WERI-Rb-1 (cell line): ENCODE results near the gene KIF13A.

Source experiments
- DNase-seq: peaks from one replicate; pipeline ENCODE4 v3.0.0-alpha.2; 2020
- H3K27ac ChIP-seq: fragments of 250-450 bp; sonication (Bioruptor Pico); 2 replicates; pipeline ENCODE4 v1.5.1; 2020; ENCODE audit warnings: mild to moderate bottlenecking, moderate library complexity
- H3K27me3 ChIP-seq: fragments of 250-450 bp; sonication (Bioruptor Pico); 2 replicates; pipeline ENCODE4 v1.5.1; 2021; ENCODE audit warnings: mild to moderate bottlenecking, low read depth, moderate library complexity; ENCODE audit not compliant: insufficient read depth, severe bottlenecking
- H3K36me3 ChIP-seq: fragments of 250-450 bp; sonication (Bioruptor Pico); 2 replicates; pipeline ENCODE4 v1.5.1; 2020; ENCODE audit warnings: mild to moderate bottlenecking, moderate library complexity
- H3K4me3 ChIP-seq: 2 replicates; pipeline ENCODE4 v1.5.1; 2011; ENCODE audit warnings: low read depth, mild to moderate bottlenecking, control low read depth, low read length
- H3K9me3 ChIP-seq: fragments of 250-450 bp; sonication (Bioruptor Pico); 2 replicates; pipeline ENCODE4 v1.5.1; 2021; ENCODE audit warnings: mild to moderate bottlenecking, moderate library complexity; ENCODE audit not compliant: severe bottlenecking
- TF ChIP-seq, protein P1 (sequence below): IDR thresholded peaks from 2 replicates; pipeline ENCODE4 v1.5.1; 2011; ENCODE audit warnings: low read depth, mild to moderate bottlenecking, control low read depth, inconsistent platforms, low read length

The KIF13A gene

DNA sequence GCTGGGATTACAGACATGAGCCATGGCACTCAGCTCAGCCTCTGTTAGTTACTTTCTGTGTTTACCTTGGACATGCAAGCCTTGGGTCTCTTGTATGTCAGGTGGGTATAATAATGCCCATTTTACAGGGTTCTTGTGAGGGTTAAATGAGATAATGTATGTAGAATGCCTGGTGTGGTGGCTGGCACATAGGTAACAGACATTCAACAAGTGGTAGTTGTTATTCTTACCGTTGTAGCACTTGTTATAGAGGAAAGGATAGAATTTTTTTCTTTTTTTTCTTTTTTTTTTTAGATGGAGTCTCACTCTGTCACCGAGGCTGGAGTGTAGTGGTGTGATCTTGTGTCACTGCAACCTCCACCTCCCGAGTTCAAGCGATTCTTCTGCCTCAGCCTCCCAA is 8.0 kb upstream of the KIF13A start:
- H3K9me3 ChIP-seq: no peaks in the 10 kb centered on the region
- H3K27ac ChIP-seq: no peak overlapping the region
- H3K36me3 ChIP-seq: no peaks in the 10 kb centered on the region
- no peaks in the 10 kb centered on the region for H3K27me3 ChIP-seq
- H3K4me3 ChIP-seq: no peak overlapping the region
- DNase-seq: no peak
- TF ChIP-seq, protein P1, sequence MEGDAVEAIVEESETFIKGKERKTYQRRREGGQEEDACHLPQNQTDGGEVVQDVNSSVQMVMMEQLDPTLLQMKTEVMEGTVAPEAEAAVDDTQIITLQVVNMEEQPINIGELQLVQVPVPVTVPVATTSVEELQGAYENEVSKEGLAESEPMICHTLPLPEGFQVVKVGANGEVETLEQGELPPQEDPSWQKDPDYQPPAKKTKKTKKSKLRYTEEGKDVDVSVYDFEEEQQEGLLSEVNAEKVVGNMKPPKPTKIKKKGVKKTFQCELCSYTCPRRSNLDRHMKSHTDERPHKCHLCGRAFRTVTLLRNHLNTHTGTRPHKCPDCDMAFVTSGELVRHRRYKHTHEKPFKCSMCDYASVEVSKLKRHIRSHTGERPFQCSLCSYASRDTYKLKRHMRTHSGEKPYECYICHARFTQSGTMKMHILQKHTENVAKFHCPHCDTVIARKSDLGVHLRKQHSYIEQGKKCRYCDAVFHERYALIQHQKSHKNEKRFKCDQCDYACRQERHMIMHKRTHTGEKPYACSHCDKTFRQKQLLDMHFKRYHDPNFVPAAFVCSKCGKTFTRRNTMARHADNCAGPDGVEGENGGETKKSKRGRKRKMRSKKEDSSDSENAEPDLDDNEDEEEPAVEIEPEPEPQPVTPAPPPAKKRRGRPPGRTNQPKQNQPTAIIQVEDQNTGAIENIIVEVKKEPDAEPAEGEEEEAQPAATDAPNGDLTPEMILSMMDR: no peak

DNA sequence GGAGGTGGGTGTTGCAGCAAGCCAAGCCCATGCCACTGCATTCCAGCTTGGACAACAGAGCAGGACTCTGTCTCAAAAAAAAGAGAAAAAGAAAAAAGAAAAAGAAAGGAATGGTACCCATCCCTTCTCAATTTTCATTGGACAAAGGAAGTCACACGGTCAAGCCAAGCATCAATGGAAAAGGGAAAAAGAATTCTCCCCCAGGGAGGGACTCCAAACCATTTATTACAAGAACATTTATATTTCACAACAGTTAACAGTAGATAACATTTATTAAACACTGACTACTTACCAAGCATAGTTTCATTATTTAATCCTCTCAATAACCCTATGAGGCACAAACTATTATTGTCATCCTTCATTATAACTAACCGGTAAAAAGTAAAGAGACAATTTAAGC is 6.6 kb upstream of the KIF13A start:
- TF ChIP-seq, protein P1: no peak
- H3K36me3 ChIP-seq: no peaks in the 10 kb centered on the region
- no peak overlapping the region for H3K4me3 ChIP-seq
- no peaks in the 10 kb centered on the region for H3K27me3 ChIP-seq
- no peaks in the 10 kb centered on the region for H3K9me3 ChIP-seq
- no peak for DNase-seq
- no peak overlapping the region for H3K27ac ChIP-seq

DNA sequence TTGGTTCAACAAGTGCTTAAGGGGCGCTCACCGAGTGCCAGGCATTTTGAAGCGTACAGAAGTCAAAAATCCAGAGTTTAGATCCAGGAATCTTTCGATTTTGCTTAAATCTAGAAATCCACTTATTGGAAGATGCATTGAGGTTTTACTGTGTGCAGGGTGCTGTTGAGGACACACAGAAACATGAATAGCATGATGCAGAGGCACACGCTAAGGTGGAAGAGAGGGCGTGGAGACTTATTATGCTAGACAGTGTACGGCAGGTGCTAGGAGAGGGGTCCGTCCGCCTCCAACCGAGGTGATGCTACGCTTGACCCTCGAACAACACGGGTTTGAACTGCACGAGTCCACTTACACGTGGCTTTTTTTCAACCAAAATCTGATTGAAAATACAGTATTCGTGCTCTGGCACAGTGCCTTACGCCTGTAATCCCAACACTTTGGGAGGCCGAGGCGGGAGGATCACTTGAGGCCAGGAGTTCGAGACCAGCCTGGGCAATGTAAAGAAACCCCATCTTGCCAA is 1.0 kb upstream of the KIF13A start:
- DNase-seq: no peak
- Histone ChIP-seq H3K9me3 (no peaks in the 10 kb centered on the region), H3K36me3 (peaks cover 16% of the 10 kb centered on the region), H3K27me3 (no peaks in the 10 kb centered on the region), H3K4me3 (peak overlapping the region; percentile 78), H3K27ac (peak overlapping the region; percentile 94)
- TF ChIP-seq, protein P1: no peak

DNA sequence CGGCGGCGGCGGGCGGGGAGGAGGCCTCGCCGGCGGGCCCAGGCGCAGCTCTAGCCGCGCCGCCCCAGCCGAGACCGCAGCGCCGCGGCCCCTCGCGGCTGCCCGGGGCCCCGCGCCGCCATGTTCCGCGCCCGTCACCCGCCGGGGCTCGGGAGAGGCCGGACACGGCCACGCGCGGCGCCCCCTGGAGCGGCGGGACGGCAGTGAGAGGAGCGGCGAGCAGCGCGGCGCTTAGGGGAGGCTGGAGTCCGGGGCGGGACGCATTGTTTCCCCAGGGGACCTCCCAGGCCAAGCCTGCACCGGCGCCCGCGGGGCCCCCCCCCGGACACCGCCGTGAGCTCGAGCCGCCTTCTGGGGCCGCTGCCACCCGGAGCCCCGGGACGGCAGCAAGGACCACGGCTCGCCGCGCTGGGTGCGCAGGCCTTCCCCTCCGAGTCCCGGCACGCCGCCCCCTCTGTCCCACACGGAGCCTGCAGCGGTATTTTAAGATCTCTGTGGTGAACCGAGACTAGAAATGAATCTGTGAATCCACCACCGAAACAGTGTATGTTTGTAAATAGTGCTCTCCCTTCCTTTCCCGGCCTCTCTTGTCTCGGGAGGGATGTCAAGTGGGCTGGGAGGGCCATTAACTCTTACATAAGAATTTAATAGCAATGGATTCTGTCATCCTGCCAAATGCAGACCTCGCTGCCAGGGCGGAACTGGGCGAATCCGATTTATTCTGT is 424 bp upstream of the KIF13A start:
- H3K4me3 ChIP-seq: peak overlapping the region; percentile 78
- TF ChIP-seq, protein P1: no peak; the same call in 1 of the 2 replicates
- peak; percentile 78 for DNase-seq
- no peaks in the 10 kb centered on the region for H3K27me3 ChIP-seq
- peak overlapping the region; percentile 94 for H3K27ac ChIP-seq
- H3K9me3 ChIP-seq: no peaks in the 10 kb centered on the region
- H3K36me3 ChIP-seq: peaks cover 16% of the 10 kb centered on the region

DNA sequence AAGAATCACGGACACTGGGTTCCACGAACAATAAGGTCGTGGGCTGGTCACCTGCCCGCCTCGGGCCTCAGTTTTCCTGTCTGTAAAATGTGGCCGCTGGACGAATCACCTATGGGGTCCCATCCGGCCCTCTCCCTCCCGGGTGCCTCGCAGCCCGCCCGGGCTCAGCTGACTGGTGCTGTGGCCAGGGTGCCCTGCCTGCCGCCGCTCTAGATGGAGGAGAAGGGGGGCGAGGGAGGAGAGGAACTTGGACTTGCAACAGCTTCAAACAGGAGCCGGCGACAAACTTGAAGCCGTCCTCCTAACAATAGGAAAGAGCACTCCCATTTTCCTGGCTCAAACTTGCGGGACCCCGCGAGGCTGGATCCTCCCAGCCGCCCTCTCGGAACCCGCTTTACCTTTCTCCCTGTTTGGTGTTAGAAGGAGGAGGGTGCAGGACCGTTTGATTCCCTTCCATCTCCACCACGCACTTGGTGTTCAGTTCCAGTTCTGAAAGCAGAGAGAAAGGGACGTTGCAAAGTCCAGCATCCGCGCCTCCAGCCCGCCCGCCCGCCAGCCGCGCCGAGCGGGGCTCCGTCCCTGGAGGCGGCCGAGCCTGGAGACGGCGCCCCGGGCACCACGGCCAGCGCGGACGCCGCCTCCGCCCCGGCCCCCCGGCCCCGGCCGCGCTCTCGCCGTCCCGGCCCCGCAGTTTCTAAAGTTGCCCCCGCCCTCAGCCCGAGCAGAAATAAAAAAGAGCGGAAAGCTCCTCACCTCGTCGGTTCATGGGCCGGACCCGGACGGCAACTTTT is 584 bp downstream of the KIF13A start:
- DNase-seq: peak; percentile 61
- peak overlapping the region; percentile 62 for H3K27ac ChIP-seq

More for the DNA sequence above, 584 bp downstream of the KIF13A start:
- Histone ChIP-seq H3K36me3 (peaks cover 23% of the 10 kb centered on the region), H3K27me3 (no peaks in the 10 kb centered on the region), H3K9me3 (no peaks in the 10 kb centered on the region), H3K4me3 (peak overlapping the region; percentile 55)
- TF ChIP-seq, protein P1: no peak
